Right lobe of liver (tissue), 6 donors: Measurements from ENCODE around the gene TNFRSF4. TPM values are rescaled to one million over a fixed set of nuclear protein-coding genes. Genes with fewer than 3 reads are reported as not detected.
A peak's percentile ranks its signal among the peaks of the same experiment; 100 is the strongest.

ENCODE experiments used
- ATAC-seq, 4 donors: fragments of 200-7000 bp; cut with Tn5 transposase; one replicate each; pipeline ENCODE4 v1.9.1; 2020; ENCODE audit warnings: mild to moderate bottlenecking in 4 of 4, moderate library complexity in 4 of 4
- DNase-seq, 3 donors: peaks; one replicate each; pipeline ENCODE4 v3.0.0-alpha.2; 2020
- H3K27ac ChIP-seq, 3 donors: fragments of 200-600 bp; one replicate each; pipeline ENCODE4 v1.8.0; 2022
- H3K27me3 ChIP-seq, 2 donors: fragments of 200-600 bp; one replicate each; pipeline ENCODE4 v1.8.0; 2022
- H3K36me3 ChIP-seq, 4 donors: fragments of 200-600 bp; sonication (generic) in 1 of 4; one replicate each; pipeline versions ENCODE4 v1.5.1 to v1.8.0; 2017 to 2022; ENCODE audit warnings: control low read depth in 1 of 4
- H3K4me1 ChIP-seq, 4 donors: fragments of 200-600 bp; sonication (generic) in 1 of 4; one replicate each; pipeline versions ENCODE4 v1.5.1 to v1.8.0; 2017 to 2022; ENCODE audit warnings: control low read depth in 1 of 4
- H3K4me3 ChIP-seq, 3 donors: fragments of 200-600 bp; one replicate each; pipeline ENCODE4 v1.8.0; 2022
- H3K9me3 ChIP-seq, 4 donors: fragments of 200-600 bp; sonication (generic) in 1 of 4; one replicate each; pipeline versions ENCODE4 v1.5.1 to v1.8.0; 2017 to 2022; ENCODE audit warnings: control low read depth in 1 of 4
- CTCF ChIP-seq, 4 donors: fragments of 200-600 bp in 3 of 4; fragments of 450-650 bp in 1 of 4; IDR thresholded peaks; one replicate each; pipeline versions ENCODE4 v1.5.1 to v1.8.0; 2016 to 2022; ENCODE audit warnings: antibody characterized with exemption in 4 of 4, mild to moderate bottlenecking in 2 of 4
- POLR2A ChIP-seq: fragments of 450-650 bp; IDR thresholded peaks from one replicate; pipeline ENCODE4 v1.6.1; 2017; ENCODE audit warnings: antibody characterized with exemption, mild to moderate bottlenecking
- WGBS: methylation state at CpG from one replicate; pipeline ENCODE4 v1.1.6; 2018; ENCODE audit warnings: low coverage, low lambda C conversion rate; ENCODE audit not compliant: insufficient coverage; ENCODE audit errors: missing lambda C conversion rate; 5-methylcytosine and 5-hydroxymethylcytosine counted together
- intact Hi-C, 2 donors: fragments of 100-400 bp; cut with DNase I; formaldehyde crosslinking; loops; one replicate each; pipeline versions ENCODE4 v1.11.2 to v1.14.1; 2022
- total RNA-seq, 6 experiments: library from RNA; depleted of rRNA in 2 of 6; stranded (reverse); fragments of >200 nt in 2 of 6; fragmentation: NEBNext Ultra II Directional in 3 of 6; extraction: Animal tissue kit (Norgen Biotek cat#: 25700) in 3 of 6; gene quantifications; one replicate each; pipeline versions ENCODE4 v1.1.0 to v1.2.4, GENCODE V29; 2016 to 2023
- donor health status: DM: no; HTN: yes; CAD: no.
- donor health status: DM: no; HTN: no; CAD: no.
- donor health status: DM: no; HTN: no; CAD: no.
- donor health status: DM: no; HTN: yes; CAD: no.
- donor health status: DM: no; HTN: yes; CAD: no.

The TNFRSF4 gene
- total RNA-seq, 6 experiments from 2014 or later = 0.20 to 0.99 (median 0.28) TPM; not detected in 2

DNA sequence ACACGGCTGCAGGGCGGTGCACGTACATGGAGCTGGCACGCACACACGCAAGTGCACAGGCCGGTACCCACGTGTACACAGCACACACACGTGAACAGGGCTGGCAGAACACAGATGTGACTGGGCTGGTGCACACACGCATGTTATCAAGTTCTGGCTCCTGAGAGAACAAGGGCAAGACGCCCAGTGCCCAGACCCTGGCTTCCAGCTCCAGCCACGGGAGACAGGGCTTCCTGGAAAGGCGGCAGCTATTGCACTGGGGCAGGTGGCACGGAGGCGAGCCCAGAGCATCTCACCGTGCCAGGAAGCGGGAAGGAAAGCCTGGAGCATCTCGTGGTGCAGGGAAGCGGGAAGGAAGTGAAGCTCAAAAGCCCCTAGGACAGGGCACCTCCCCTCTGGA, 12.0 kb upstream of the TNFRSF4 start:
- WGBS = 50% methylated on average over 1 of the region's 18 CpGs
- ATAC-seq = no peak
- intact Hi-C loops = loop anchor here in 1 of 2 donors (5.0 kb wide), 1 partner anchor 99 kb away; no protein-coding TSS in a partner anchor
- TF ChIP-seq CTCF (IDR thresholded peaks at IDR 0.05) = no peak
- no peak for TF ChIP-seq POLR2A
- DNase-seq = no peak
- Histone ChIP-seq H3K9me3 (no peaks in the 10 kb centered on the region), H3K4me1 (peaks cover 0 to 14% (median 6%) of the 10 kb centered on the region in 4 donors), H3K36me3 (peaks cover 0 to 60% (median 11%) of the 10 kb centered on the region in 4 donors), H3K27me3 (no peaks in the 10 kb centered on the region), H3K4me3 (no peak overlapping the region), H3K27ac (no peak overlapping the region)

- no peak for DNase-seq
- Histone ChIP-seq H3K36me3 (peaks cover 0 to 66% (median 11%) of the 10 kb centered on the region in 4 donors), H3K4me1 (peaks cover 0 to 9% (median 3%) of the 10 kb centered on the region in 4 donors), H3K4me3 (no peak overlapping the region), H3K27ac (no peak overlapping the region), H3K9me3 (no peaks in the 10 kb centered on the region), H3K27me3 (no peaks in the 10 kb centered on the region)
- intact Hi-C loops = loop anchor here in 1 of 2 donors (5.0 kb wide), 1 partner anchor 98 kb away; no protein-coding TSS in a partner anchor
- WGBS = 95% methylated on average over 4 of the region's 34 CpGs
- ATAC-seq = peak in 1 of 4 donors; percentile 5
- no peak for TF ChIP-seq CTCF (IDR thresholded peaks at IDR 0.05)
- TF ChIP-seq POLR2A = no peak
Observed at GRCh38 chr1:1225238-1225845, 11.4 kb upstream of the TNFRSF4 start.

GRCh38 chr1:1223891-1224290, 9.9 kb upstream of the TNFRSF4 start:
- no peak overlapping the region for H3K4me3 ChIP-seq
- H3K27ac ChIP-seq = no peak overlapping the region
- 92% methylated on average over 6 of the region's 21 CpGs for WGBS
- no peaks in the 10 kb centered on the region for H3K27me3 ChIP-seq
- no peaks in the 10 kb centered on the region for H3K9me3 ChIP-seq
- no peak for ATAC-seq
- DNase-seq = no peak
- no peaks in the 10 kb centered on the region for H3K4me1 ChIP-seq
- no peak for TF ChIP-seq POLR2A
- no peak for TF ChIP-seq CTCF (IDR thresholded peaks at IDR 0.05)
- intact Hi-C loops = no loop called here
- peaks cover 0 to 66% (median 11%) of the 10 kb centered on the region in 4 donors for H3K36me3 ChIP-seq

DNA sequence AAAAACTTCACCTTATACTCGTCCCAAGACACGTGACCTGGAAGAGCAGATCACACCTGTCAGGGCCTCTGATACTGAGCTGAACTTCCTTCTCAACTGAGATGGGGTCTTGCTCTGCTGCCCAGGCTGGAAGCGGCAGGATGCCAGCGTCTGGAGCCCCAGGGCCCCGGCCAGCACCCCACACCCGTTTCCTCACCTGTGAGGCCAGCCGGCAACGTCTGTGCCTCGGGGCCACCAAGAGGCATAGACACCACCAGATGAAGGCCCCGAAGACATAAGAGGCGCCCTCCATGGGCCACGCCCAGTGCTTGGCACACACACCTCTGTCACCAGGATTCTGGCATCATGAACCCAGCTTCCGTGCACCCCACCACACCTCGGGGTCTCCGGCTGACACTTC, 9.4 kb upstream of the TNFRSF4 start:
- DNase-seq (no peak), ATAC-seq (no peak)
- Histone ChIP-seq H3K36me3 (peaks cover 0 to 65% (median 11%) of the 10 kb centered on the region in 4 donors), H3K27me3 (no peaks in the 10 kb centered on the region), H3K27ac (no peak overlapping the region), H3K4me3 (no peak overlapping the region), H3K4me1 (no peaks in the 10 kb centered on the region), H3K9me3 (no peaks in the 10 kb centered on the region)
- intact Hi-C loops = no loop called here
- no peak for TF ChIP-seq POLR2A
- WGBS = no CpG with 5 or more reads among the region's 15 CpGs

DNA sequence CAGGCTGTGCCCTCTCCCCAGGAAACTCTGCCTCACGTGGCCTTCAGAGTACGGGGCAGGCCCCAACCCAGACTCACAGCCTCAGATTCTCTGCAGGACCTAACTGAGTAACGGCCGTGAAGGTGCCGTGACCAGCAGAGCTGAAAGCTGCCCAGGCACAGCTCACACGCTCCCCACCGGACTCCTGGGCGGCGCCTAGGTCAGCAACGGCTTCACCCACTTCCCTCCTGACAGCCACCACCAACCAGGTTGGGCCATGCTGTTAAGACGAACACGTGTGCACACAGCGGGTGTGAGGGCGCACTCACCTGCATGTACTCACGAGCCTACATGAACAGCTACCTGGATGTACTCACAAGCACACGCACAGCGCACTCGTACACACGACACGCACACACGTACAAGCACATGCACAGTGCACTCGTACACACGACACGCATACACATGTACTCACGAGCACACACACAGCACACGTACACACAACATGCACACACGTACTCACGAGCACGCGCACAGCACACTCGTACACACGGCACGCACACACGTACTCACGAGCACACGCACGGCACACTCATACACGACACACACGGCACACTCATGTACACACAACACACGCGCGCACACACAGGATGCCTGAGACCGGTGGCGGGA, 8.7 kb upstream of the TNFRSF4 start:
- H3K27ac ChIP-seq = no peak overlapping the region
- no peaks in the 10 kb centered on the region for H3K9me3 ChIP-seq
- intact Hi-C loops = no loop called here
- H3K27me3 ChIP-seq = no peaks in the 10 kb centered on the region
- H3K4me3 ChIP-seq = no peak overlapping the region
- peaks cover 0 to 65% (median 11%) of the 10 kb centered on the region in 4 donors for H3K36me3 ChIP-seq
- DNase-seq (no peak), ATAC-seq (no peak)
- WGBS = 92% methylated on average over 29 of the region's 44 CpGs
- no peaks in the 10 kb centered on the region for H3K4me1 ChIP-seq
- TF ChIP-seq POLR2A (no peak), CTCF (IDR thresholded peaks at IDR 0.05) (no peak)
